Cerebellar nuclear complex (tissue), 1 donor: ENCODE measurements around the gene SRD5A3.

Experiments used
- DNase-seq, 2 experiments: peaks; one replicate each; lab custom pipeline; 2025; lab: John Stamatoyannopoulos, UW

SRD5A3 gene

DNA sequence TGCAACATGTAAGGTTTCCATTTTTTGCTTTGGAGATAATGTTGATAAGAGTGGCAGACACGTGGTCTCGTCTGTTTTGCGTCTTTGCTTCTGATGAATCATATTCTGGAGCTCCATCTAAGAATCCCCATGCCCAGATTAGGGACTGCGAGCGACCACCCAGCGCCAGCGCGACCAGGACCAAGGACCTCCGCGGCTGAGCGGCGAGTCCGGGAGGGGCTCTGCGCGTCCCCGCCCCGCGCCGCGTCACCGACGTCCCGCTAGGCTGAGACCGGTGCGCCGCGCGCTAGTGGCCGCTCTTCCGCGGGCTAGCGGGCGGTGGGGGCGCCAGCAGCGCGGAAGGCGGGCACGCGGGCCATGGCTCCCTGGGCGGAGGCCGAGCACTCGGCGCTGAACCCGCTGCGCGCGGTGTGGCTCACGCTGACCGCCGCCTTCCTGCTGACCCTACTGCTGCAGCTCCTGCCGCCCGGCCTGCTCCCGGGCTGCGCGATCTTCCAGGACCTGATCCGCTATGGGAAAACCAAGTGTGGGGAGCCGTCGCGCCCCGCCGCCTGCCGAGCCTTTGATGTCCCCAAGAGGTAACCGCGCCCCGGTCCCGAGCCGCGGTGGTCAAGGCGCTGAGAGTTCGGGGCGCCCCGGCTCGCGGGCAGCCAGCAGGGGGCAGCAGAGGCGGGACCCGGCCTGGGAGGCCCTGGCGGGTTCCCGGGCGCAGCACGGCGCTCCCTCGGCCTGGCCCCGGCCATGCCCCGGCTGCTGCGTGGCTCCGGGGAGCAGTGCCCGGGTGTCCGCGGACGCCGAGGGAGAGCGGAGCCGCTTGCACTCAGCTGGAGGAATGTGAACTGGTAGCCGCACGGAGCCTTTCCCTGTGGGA, at the start of gene SRD5A3:
Gene SRD5A3 (plus strand): TSS at position 263 of the 871 bp plus-strand sequence. CDS start 95 bp downstream, at position 358.
- DNase-seq: peak in 1 of 2 experiments; percentile 14

DNA sequence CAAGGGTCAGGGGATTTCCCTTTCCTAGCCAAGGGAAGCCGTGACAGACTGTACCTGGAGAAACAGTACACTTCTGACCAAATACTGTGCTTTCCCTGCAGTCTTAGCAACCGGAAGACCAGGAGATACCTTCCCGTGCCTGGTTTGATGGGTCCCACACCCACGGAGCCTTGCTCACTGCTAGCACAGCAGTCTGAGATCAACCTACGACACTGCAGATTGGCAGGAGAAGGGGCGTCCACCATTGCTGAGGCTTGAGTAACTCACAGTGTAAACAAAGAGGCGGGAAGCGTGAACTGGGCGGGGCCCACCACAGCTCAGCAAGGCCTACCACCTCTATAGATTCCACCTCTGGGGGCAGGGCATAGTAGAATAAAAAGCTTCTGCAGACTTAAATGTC, 48.7 kb upstream of the SRD5A3 start:
- DNase-seq: no peak

DNA sequence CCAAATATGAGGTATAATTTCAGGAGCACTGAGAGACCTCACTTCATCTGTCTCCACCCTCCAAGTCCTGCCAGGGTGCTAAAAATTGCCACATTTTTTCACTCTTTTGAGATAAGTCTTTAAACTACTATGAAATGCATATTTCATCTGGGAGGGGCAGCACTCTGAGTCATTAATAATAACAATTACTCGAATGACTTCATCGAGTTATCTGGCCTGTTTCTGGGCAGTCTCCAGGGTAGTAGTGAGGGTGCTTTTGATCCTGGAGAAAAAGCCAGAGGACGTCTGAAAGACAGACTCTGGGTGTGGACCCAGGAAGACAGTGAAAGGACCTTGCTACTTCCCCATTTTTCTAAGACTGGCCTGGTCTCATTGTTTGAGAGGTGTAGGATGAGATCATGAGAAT, 42.3 kb upstream of the SRD5A3 start:
- DNase-seq: no peak

DNA sequence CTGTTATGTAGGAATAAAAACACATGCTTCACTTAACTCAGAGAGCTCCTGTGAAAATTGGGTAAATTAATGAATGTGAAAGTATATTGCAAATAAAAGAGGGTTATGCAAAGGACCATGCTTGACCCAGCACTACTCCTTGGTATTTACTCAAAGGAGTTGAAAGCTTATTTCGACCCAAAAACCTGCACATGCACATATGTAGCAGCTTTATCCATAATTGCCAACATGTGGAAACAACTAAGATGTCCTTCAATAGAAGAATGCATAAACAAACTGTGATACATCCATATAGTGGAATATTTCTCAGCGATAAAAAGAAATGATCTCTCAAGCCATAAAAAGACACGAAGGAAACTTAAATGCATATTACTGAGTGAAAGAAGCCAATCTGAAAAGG, 41.7 kb upstream of the SRD5A3 start:
- no peak for DNase-seq

DNA sequence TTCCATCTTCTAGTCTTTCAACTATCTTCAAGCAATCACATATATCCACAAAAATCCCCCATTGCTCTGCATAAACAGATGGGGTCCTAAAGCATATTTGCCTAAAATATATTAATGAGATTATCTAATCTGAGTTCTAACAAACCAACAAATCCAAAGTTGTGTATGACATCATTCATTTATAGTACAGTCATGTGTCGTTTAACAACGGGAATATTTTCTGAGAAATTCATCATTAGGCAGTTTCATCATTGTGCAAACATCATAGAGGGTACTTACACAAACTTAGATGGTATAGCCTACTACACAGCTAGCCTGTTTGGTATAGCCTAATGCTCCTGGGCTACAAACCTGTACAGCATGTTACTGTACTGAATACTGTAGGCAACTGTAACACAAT, 38.0 kb upstream of the SRD5A3 start:
- no peak for DNase-seq

DNA sequence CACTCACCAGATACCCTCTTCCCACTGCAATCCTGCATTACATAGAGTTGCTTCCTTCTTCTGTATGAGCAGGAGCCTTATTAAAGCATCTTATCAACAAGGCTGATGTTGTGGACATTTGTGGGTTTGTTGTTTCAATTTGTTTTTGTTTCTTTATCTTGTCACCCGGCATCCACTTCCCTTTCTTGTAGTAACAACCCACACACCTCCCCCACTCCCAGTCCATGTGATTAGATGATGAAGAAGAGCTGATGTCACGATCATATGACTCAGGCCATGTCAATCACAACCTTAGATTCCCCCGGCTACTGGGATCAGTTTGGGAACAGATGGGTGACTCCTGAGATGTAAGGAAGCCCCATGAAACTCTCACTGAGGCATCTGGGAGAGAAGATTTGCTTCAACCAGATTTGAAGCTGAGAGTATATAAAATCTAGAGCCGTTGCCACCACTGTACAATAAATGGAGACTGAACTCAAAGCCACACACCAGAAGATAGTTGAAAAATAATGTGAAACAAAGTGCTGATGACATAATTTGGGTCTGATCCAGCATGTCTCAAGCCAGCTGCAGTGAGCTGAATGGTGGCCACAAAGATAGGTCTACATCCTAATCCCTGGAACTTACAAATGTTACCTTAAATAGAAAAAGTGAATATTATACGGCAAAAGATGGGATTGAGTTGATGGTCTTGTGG, 34.1 kb upstream of the SRD5A3 start:
- DNase-seq: no peak

DNA sequence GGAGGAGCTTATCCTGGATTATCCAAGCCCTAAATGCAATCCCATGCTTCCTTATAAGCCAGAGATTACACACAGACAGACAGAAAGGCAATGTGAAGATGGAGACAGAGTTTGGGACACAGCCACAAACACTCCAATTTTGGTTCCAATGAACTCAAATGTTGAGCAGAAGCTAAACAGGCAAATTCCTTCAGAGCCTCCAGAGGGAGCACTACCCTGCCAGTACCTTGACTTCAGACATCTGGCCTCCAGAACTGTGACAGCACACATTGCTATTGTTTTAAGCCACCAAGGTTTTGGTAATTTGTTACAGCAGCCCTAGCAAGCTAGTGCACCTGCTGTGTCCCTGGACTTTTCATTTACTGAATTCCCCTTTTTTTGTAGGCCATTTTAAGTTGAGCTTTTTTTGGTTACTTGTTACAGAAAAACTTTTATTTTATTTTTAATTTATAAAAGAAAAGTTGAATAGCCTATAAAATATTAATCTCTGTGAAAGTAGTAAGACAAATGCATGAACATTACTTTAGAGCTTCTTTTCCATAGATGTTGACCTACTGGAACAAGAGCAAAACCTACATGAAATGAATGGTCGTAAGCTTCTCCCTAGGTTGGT, 33.4 kb upstream of the SRD5A3 start:
- no peak for DNase-seq

DNA sequence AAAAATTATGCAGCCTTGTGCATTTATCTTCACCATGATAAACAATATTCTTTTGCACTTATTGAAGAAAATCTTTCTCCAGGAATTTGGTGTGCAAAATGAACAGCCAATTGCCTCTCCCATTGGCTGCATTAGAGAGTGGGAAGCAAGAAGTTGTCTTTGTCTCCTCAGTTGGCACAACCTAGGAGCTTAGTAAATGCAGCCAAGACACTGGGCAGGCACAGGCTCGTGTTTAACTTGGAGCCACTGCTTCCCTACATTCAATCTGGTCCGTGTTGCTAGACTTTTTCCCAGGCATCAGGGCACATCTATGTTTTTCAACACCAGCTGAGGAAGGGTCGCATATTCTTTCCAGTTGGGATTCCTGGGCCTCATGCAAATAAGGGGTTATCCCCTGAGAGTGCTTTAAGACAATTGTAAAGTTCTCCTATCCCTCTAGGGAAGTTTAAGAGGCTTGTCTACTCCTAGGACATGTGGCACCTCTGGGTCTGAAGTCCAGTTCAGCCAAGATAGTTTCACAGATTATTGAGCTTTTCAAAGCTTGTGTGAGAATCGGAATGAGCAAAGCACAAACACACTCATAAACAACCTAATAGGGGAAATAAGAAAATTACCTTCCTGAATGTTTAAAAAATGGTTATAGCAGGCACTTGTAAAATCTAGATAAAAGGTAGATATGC, 31.8 kb upstream of the SRD5A3 start:
- DNase-seq: no peak

DNA sequence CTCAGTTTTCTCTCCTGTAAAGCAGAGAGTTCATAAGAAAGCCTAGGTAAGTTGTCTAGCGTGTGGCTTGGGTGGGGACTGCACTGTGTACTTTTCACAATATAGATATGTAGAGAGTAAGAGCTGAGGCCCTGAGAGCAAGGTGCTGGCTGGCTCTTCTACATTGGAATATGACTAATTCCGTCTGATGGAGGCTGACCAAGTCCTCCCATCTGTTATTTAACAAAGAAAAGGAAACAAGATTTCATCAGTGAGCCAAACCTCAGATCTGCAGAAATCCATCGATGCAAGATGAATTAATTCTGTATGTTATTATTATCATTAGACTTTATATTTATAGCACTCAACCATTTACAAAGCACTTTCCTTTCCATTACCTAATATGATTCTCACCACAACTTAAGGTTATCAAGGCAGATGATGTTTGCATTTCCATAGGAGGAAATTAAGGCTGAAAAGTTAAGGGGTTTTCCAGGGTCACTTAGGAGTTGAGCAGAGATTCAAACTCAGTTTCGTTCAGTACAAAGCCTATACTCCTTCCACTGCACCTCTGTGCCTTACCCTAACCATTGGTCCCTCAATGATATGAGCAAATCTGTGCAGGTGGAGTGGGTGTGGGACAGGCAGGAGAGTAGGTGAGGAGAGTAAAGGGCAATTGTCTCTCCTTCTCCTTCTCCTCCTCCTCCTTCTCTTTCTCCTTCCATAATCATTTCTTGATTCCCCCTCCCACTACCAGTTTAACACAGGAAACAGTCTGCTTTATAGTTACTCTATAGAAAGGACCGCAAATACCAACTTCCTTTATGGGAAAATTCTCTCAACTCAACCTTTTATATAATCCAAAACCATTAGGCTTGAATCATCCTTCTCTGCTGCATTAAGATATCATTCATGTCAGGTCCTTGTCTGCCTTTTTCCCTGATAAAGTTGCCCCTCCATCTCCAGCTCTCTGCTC, 27.6 kb upstream of the SRD5A3 start:
- no peak for DNase-seq

DNA sequence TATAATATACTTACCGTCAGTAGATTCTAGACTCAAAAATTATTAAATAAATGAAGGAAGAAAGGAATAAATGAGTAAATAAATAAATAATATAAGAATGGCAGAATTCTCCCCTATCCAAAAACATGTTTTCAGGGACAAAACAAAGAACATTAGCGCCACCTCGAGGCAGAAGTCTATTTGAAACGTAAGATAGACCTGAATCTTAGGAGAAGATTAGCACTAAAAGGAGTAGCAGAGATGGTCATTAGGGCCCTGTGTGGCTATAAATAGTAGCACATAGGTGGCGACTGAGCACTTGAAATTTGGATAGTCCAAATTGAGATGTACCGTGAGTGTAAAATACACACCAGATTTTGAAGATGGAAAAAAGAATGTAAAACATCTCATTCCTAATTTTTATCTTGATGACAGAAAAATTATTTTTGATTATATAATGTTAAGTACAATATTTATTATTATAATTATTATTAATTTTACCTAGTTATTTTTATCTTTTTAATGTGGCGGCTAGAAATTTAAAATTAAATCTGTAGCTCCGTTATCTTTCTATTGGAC, 24.3 kb upstream of the SRD5A3 start:
- DNase-seq: no peak

DNA sequence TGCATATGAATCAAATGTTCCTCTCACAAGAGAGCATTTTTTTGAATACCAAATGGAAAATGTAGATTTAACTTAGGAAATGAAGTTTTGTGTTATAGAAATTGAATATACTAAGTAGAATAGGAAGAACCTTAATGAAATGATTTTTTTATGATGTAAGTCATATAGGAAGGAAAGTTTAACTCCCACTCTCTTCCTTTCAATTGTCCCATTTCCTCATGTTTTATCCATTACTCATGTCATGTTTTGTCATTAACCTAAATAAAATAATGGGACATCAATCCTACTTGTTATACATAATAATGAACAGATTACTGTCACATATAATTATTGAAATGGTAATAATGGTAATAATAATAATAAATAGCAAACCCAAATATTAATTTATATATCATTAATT, 22.7 kb upstream of the SRD5A3 start:
- no peak for DNase-seq

DNA sequence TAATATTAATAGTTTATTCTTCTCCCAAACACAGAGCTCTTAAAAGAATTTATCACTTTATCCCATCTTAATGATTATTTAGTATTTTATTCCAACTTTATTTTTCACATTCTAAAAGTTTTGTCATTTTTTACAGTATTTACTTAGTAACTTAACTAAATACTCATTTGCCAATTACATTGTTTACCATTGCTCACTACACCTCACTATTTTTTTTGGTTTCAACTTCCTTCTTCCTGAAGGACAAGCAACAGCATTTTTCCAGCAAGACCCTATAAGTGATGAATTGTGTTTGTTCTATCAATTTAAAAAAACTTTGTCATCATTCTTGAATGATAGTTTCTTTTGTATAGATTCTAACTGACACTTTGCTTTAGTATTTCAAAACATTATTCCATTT, 19.4 kb upstream of the SRD5A3 start:
- no peak for DNase-seq

DNA sequence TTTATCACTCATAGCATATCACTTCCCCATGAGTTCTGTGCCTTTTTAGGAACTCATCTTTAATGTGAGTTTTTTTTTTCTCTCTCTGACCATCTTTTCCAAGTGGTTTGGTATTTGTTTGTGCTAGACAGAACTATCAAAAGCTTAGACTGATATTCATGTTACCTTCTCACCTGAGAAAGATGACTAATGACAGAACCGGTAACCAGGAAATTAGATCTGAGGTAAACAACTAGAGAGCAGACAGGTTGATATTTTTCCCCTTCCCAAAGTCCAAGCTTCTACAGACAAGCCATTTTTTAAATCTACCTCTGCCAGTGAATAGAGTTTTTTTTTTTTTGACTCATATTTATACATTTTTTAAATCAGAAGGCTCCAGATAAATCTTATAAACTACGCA, 17.0 kb upstream of the SRD5A3 start:
- DNase-seq: no peak

DNA sequence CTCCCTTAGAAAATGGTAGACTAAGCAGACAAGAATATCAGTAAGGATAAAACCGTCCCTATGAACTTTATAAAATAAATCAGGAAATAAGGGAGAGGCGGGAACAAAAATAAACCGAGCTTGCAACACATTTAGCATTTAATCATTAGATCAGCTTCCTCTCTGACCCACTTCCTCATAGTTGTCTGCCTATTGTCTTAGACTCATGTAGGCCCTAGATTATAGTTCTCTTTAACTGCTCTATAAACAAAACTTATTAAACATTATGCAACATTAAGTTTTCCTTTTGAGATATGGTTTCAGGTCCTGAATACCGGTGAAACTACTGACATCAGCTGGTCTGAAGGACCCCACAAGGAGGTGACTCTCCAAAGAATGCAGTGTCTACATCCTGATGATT, 15.8 kb upstream of the SRD5A3 start:
- no peak for DNase-seq

DNA sequence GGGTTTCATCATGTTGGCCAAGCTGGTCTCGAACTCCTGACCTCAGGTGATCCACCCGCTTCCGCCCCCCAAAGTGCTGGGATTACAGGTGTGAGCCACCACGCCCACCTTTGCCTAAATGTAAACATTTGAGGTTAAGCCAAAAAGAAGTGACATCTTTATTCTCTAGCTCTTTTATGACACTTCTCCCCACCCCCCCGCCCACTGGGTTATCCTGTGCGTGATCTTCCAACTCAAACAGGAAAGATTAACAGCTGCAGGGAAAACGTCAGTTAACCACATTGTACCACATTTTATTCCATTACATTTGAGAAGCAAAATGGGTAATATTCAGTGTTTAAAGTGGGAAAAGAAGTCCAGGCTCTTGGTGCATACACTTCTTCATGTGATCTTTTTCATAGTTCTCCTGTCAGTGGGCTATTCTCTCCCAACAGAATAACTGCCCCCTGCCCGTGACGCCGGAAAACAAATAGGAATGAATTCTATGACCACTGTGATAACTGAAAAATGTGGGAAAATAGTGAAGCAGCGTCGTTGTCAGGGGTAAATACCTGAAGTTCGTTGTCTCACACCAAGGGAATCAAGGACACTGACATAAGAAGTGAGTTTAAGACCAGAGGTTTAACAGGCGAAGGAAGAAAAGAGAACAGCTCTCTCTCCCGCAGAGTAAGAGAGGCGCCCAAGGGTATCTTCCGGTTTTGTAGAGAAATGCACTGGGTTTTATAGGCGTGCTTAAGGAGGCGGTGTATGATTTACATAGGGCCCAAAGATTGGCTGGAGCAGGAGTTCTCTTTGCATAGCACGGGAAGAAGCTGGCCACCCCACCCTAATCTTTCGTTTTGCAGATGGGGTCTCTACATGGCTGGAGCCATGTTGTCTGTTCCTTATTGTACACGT, 9.7 kb upstream of the SRD5A3 start:
- DNase-seq: no peak

DNA sequence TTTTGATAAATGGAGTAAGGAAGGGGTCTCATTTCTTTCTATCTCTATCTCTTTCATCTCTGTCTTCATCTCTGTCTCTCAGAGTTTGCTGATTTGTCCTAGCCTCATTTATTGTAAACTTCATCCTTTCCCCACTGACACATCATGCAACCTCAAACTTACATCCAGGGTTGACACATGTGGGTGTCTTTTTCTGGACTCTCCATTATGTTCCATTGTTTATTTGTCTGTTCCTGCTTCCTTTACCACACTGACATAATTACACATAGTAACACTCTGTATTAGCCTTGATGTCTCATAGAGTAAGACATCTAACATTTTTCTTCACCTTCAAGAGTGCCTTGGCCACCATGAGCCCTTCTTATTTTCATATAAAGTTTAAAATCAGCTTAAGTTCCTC, 8.1 kb upstream of the SRD5A3 start:
- DNase-seq: no peak

DNA sequence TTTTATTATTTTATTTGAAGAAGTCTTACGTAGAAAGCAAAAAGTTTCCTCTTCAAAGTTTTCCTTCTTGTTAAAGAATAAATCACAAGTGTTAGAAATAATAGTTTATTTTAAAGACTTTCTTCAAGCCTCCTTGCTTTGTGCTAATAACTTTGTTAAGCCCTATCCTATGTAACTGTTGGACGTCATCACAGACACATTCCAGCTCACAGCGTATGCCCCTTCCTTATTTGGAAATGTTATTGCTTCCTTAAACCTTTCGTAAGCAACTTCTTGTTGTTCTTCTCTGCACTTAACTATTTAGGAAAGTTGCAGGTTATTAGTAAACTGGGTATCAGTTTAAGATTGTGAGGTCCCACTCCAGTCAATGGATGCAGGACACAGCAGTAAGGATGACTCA, 7.6 kb upstream of the SRD5A3 start:
- no peak for DNase-seq

DNA sequence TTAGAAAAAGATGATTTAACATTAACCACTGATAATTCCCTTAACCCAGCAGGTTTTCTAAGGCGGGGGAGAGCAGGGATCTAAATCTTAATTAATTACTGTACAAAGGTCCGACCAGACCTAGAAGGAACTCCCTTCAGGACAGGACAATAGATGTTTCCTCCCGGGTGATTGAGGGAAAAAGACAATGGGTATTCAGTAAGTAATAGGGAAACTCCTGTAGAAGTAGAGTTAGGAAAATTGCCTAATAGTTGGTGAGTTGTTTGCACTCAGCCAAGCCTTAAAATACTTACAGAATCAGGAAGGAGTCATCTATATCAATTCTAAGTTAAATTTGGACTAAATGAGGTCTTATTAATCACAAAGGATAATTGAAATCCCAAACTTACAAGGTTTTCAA, 5.8 kb upstream of the SRD5A3 start:
- DNase-seq: no peak

DNA sequence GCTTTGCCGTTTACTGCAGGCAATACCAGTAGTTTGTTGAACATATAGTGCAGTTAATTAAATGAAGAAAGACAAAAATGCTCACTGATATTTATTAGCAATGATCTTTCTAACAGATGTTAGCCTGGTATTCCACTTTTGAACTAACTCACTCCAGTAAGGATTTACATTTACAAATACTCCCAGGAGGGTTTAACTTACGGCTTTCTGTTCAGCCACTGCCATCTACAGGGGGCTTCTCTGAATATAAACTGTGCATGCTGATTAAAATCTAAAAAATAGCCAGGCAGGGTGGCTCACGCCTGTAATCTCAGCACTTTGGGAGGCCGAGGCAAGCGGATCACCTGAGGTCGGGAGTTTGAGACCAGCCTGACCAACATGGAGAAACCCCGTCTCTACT, 2.2 kb upstream of the SRD5A3 start:
- no peak for DNase-seq

DNA sequence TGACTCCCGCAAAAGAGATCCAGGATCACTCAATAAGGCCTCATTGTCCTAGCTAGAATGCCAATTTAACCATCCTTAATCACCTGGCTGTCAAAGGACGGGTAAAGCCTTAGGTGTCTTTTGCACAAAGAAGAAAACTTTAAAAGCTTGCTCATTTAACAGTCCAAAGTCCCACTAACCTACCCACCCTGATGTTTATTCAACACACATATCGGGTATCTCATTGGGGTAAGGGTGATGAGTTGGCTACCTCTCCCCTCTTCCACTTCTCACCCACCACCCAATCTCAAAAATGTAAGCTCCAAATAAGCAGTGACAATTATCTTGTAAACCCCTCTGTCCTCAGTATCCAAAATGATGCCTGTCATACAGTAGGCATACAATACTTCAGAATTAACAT, 988 bp upstream of the SRD5A3 start:
- no peak for DNase-seq
